Upper lobe of left lung (tissue), 4 donors: ENCODE results near the gene TASOR.

Source experiments
- POLR2AphosphoS5 ChIP-seq, 2 donors: sonication (generic); formaldehyde crosslinking; IDR thresholded peaks; one replicate each; pipeline ENCODE4 v1.5.1; 2017; ENCODE audit warnings: antibody characterized with exemption in 2 of 2
- TF ChIP-seq, protein P1 (sequence below), 6 experiments: fragments of 450-650 bp in 4 of 6; fragments of 200-600 bp in 2 of 6; sonication (generic) in 2 of 6; IDR thresholded peaks; one replicate each; pipeline ENCODE4 v1.5.1; 2016 to 2019; ENCODE audit warnings: antibody characterized with exemption in 6 of 6

DNA sequence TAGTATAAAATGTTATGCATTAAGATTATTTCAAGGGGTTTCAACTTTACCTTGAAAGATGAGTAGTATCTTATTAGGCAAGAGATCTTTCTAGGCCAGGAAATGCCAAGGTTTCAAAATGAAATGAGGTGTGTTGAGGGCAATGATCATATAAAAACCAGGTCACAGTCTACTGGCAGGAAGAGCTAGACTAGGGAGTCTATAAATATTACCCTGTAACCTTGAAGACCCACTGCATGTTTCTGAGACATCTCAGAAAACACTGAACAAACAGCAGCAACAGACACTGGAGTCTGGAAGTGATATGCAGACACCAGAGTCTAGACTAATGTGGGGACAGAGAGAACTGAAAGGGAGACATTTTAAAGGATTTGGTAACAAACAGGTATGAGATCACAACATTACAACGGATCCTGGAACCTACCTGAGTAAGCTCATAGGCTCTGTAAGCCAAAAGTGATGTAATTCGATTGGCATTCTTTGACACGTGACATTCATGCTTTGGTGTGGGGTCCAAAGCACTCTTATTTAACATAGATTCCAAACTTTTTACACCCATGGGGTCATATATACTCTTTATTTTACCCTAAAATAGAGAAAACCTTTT is 15.0 kb downstream of the TASOR start:
- TF ChIP-seq, protein P1, sequence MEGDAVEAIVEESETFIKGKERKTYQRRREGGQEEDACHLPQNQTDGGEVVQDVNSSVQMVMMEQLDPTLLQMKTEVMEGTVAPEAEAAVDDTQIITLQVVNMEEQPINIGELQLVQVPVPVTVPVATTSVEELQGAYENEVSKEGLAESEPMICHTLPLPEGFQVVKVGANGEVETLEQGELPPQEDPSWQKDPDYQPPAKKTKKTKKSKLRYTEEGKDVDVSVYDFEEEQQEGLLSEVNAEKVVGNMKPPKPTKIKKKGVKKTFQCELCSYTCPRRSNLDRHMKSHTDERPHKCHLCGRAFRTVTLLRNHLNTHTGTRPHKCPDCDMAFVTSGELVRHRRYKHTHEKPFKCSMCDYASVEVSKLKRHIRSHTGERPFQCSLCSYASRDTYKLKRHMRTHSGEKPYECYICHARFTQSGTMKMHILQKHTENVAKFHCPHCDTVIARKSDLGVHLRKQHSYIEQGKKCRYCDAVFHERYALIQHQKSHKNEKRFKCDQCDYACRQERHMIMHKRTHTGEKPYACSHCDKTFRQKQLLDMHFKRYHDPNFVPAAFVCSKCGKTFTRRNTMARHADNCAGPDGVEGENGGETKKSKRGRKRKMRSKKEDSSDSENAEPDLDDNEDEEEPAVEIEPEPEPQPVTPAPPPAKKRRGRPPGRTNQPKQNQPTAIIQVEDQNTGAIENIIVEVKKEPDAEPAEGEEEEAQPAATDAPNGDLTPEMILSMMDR (IDR thresholded peaks at IDR 0.05), result no peak
- TF ChIP-seq POLR2AphosphoS5 (IDR thresholded peaks at IDR 0.05), result no peak
